Skeletal muscle tissue (tissue), 4 donors: ENCODE data around the gene FOXO3. TPM values are rescaled to one million over a fixed set of nuclear protein-coding genes. Genes with fewer than 3 reads are reported as not detected.
A peak's percentile ranks its signal among the peaks of the same experiment; 100 is the strongest.

Experiments used
- H3K27ac ChIP-seq: one replicate; pipeline ENCODE4 v1.7.0; 2013; ENCODE audit warnings: mild to moderate bottlenecking, low read depth, low read length, inconsistent platforms
- H3K27me3 ChIP-seq, 3 donors: one replicate each; pipeline ENCODE4 v1.7.0; 2013; ENCODE audit warnings: low read length in 3 of 3; ENCODE audit not compliant: control insufficient read depth in 3 of 3, insufficient read depth in 3 of 3
- H3K36me3 ChIP-seq, 3 donors: one replicate each; pipeline ENCODE4 v1.7.0; 2013; ENCODE audit warnings: low read length in 3 of 3; ENCODE audit not compliant: control insufficient read depth in 3 of 3, insufficient read depth in 3 of 3
- H3K4me1 ChIP-seq, 3 donors: one replicate each; pipeline ENCODE4 v1.7.0; 2013; ENCODE audit warnings: low read length in 3 of 3, mild to moderate bottlenecking in 3 of 3; ENCODE audit not compliant: control insufficient read depth in 3 of 3, insufficient read depth in 3 of 3
- H3K4me3 ChIP-seq, 3 donors: one replicate each; pipeline ENCODE4 v1.7.0; 2013; ENCODE audit warnings: low read length in 3 of 3
- H3K9ac ChIP-seq, 3 donors: one replicate each; pipeline ENCODE4 v1.7.0; 2013; ENCODE audit warnings: low read length in 3 of 3, mild to moderate bottlenecking in 3 of 3, moderate library complexity in 2 of 3, low read depth in 1 of 3
- H3K9me3 ChIP-seq, 3 donors: one replicate each; pipeline ENCODE4 v1.7.0; 2013; ENCODE audit warnings: low read length in 3 of 3; ENCODE audit not compliant: control insufficient read depth in 3 of 3
- total RNA-seq: library from RNA; depleted of rRNA; stranded (reverse); fragments of >200 nt; gene quantifications from one replicate; pipeline ENCODE4 v1.2.3, GENCODE V29; 2014
- donor health status: Osteomylitis.

FOXO3 gene
- total RNA-seq, 1 donor from 2014 or later, result 30.8 TPM

DNA sequence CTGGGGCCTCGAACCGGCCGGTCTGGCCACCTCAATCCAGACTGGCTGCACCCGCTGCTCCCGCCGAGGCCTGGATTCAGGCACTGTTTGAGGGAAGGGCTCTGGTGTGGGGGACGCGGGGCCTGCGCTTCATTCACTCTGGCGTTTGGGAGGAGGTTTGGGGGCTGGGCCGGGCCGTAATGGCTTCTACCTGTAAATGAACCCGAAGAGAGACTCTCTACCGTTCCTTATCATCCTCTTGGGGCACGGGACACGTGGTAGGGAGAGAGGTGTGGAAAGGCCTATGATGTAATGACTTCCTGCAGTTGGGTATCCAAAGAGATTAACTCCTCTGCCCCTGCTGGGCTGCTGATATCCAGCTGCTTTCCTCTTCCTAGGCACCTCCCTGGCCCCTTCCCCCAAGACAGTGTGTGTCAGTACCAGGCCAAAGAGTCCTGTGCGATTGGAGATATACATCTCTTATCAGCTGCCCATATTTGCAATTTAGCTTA lies 1.8 kb downstream of the FOXO3 start:
- H3K27me3 ChIP-seq, result no peaks in the 10 kb centered on the region
- H3K4me3 ChIP-seq, result peak overlapping the region; percentile 72 to 92 (median 84)
- peaks cover 47 to 53% (median 49%) of the 10 kb centered on the region in 3 donors for H3K4me1 ChIP-seq
- H3K9me3 ChIP-seq, result no peaks in the 10 kb centered on the region
- peak overlapping the region; percentile 100 for H3K27ac ChIP-seq
- H3K36me3 ChIP-seq, result peaks cover 5 to 8% (median 7%) of the 10 kb centered on the region in 3 donors
- H3K9ac ChIP-seq, result peak overlapping the region; percentile 82 to 92 (median 86)

DNA sequence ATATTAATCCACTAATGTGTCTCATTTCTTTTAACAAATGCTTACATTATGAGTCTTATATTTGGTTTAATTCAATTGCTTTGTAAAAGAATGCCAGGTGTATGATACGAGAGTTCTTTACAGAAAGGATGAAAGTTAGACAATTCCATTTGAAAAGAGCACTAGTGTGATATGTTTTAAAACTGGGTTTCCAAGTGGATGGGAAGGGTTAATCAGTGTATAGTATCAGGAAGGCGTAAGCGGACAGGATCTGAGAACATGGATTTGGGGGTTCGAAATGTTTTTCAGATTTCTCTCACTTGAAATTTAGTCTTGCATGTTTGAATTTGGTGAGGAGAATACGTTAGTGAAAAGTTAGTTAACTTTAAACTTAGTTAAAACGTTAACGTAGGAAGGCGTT lies 2.6 kb downstream of the FOXO3 start:
- Histone ChIP-seq H3K4me3 (peak overlapping the region; percentile 72 to 92 (median 84)), H3K9ac (peak overlapping the region; percentile 82 to 92 (median 86)), H3K36me3 (peaks cover 9 to 11% (median 11%) of the 10 kb centered on the region in 3 donors), H3K4me1 (peaks cover 48 to 58% (median 49%) of the 10 kb centered on the region in 3 donors), H3K27ac (peak overlapping the region; percentile 100), H3K27me3 (no peaks in the 10 kb centered on the region), H3K9me3 (no peaks in the 10 kb centered on the region)

DNA sequence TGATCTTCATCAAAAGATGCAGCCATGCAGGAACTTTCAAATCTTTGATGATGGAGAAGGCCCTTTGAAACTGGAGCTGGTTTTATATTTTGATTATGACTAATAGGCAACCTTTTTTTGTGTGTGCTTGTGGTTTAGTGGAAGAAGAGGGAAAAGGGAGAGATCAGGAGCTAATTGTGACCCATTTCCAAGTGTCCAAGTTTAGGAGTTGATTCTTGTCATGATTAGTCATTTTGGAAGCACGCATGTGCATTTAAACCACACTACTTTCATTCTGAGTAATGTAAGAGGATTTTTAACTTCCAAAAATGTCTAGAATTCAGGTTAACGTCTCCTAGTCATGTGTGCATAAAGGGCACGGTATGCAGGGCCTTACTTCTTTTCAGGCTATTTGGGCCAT lies 3.5 kb downstream of the FOXO3 start:
- Histone ChIP-seq H3K27ac (peak overlapping the region; percentile 56), H3K4me1 (peaks cover 48 to 63% (median 49%) of the 10 kb centered on the region in 3 donors), H3K9me3 (no peaks in the 10 kb centered on the region), H3K27me3 (no peaks in the 10 kb centered on the region), H3K36me3 (peaks cover 11 to 16% (median 14%) of the 10 kb centered on the region in 3 donors), H3K4me3 (peak overlapping the region in 2 of 3 donors; percentile 35 to 52), H3K9ac (peak overlapping the region in 2 of 3 donors; percentile 1 to 86)

DNA sequence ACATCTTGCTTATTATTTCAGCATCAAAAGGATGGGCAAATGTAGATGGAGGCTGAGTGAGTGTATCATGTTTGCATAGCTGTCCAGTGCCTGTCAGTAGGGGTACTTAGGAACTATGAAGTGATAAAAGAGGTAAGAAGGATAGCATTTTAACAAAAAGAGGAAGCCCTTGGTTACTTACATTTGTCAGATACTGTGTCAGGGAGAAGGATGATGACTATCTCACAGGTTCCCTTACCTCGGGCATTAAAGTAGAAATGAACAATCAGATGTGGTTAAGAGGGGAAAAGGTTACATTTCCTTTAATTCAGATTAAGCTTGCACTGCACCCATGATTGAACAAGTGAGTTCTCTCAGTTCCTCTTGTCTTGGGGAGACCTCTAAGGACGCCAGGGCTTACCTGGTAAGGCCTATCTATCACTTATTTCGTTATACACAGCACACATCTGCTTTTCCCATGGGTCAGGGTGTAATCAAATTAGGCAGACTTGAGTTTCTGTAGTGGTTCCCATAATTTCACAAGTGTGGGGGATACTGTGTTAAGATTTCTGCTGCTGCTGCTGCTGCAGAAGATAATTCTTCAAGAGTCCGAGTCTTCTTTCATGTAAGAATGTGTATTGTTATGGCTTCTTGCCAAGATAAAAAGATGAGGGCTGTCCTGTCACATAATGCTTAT lies 4.5 kb downstream of the FOXO3 start:
- peaks cover 48 to 67% (median 49%) of the 10 kb centered on the region in 3 donors for H3K4me1 ChIP-seq

DNA sequence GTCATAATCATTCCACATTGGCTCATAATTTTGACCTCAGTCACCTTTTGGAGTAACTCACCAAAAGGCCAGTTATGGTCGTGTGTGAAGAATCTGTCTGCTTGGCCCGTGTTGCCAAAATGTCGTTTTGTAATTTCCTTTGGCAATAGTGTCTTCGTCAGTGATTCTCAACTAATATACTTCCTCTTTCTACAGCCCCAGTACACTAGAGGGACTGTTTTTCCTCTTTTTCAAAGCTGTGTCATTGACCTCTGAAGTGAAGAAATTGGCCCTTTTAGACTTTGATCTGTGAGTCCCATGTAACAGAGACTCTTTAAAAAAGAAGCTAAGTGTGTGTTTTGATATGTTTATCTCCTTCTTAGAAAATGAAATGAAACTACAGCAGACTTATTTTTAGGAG lies 5.2 kb downstream of the FOXO3 start:
- peak overlapping the region; percentile 56 for H3K27ac ChIP-seq
- H3K27me3 ChIP-seq, result no peaks in the 10 kb centered on the region
- H3K4me1 ChIP-seq, result peaks cover 49 to 67% (median 50%) of the 10 kb centered on the region in 3 donors
- peaks cover 18 to 24% (median 21%) of the 10 kb centered on the region in 3 donors for H3K36me3 ChIP-seq
- H3K9ac ChIP-seq, result peak overlapping the region in 2 of 3 donors; percentile 4 to 86
- H3K9me3 ChIP-seq, result no peaks in the 10 kb centered on the region
- peak overlapping the region in 2 of 3 donors; percentile 35 to 41 for H3K4me3 ChIP-seq

More for the DNA sequence above, 4.5 kb downstream of the FOXO3 start:
- Histone ChIP-seq H3K36me3 (peaks cover 18 to 19% (median 18%) of the 10 kb centered on the region in 3 donors), H3K27ac (peak overlapping the region; percentile 56), H3K27me3 (no peaks in the 10 kb centered on the region), H3K4me3 (peak overlapping the region in 2 of 3 donors; percentile 7 to 41), H3K9me3 (no peaks in the 10 kb centered on the region), H3K9ac (peak overlapping the region; percentile 1 to 86 (median 27))

DNA sequence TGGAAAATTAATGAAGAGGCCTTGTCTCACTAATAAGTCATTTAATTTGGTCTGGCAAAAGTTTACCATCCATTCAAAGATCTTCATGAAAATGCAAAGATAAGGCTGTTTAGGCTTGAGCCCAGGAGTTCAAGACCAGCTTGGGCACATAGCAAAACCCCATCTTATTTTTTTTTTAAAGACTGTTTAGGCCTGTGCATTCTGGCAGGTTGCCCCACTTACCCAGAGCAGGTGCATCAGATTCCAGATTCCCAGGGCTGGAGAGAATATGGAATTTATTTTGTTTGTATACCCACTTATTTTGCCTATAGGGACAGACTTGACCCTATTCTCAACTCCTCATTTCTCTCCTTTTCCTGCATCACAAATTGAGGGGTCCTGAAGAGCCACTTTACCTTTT lies 5.7 kb downstream of the FOXO3 start:
- Histone ChIP-seq H3K27ac (peak overlapping the region; percentile 56), H3K27me3 (no peaks in the 10 kb centered on the region), H3K36me3 (peaks cover 18 to 27% (median 26%) of the 10 kb centered on the region in 3 donors), H3K9ac (peak overlapping the region in 2 of 3 donors; percentile 23 to 24), H3K4me3 (peak overlapping the region in 1 of 3 donors; percentile 39), H3K4me1 (peaks cover 51 to 70% (median 51%) of the 10 kb centered on the region in 3 donors), H3K9me3 (no peaks in the 10 kb centered on the region)

DNA sequence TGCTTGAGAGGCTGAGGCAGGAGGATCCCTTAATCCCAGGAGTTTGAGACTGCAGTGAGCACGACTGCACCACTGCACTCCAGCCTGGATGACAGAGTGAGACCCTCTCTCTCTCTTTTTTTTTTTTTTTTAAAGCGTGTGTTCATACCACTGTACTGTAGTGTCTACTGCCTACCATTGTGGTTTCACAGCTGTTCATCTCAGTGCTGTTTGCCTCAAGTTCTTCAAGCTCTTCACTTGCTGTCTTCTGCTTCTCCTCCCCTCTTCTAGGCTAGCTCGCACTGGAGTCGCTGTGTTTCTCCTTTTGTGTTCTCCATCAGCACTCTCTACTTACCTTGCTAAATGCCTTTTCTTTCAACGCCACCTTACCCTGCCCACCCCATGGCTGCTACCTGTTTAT lies 7.4 kb downstream of the FOXO3 start:
- Histone ChIP-seq H3K9me3 (no peaks in the 10 kb centered on the region), H3K27ac (no peak overlapping the region), H3K4me1 (peaks cover 41 to 60% (median 43%) of the 10 kb centered on the region in 3 donors), H3K36me3 (peaks cover 13 to 33% (median 31%) of the 10 kb centered on the region in 3 donors), H3K4me3 (no peak overlapping the region), H3K9ac (no peak overlapping the region), H3K27me3 (no peaks in the 10 kb centered on the region)

DNA sequence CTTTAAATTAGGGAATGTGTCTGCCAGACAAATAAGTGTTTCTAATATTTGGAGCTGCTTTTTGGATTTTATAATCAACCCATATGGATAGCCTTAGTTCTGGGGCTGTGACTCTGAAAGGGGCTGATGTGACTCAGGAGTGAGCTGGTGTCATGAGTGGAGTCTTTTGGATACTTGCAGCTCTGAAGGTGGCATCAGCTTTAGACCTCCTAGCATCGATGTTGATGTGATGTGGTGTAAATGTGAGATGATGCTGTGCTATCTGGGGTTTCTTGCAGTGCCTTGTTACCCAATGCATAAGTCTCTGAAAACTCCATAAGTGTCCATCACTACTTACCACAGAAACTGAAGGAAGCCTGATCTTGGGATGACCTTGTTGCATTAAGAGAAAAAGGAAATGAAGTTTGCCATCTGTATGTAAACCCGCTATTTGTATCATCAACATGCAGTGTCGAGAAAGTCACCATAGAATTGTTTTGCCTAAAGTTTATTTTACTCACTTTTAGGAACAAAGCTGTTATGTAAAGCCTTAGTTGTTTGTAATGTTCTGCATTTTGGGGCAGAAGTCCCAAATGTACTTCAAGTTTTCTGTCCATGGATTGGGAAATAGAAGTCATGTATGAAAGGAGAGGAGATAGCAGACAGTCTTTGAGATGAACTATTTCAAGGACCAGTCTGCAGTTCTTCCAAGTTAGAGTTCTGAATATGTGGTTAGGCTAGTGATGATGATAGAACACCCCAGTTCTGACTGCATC lies 8.0 kb downstream of the FOXO3 start:
- H3K36me3 ChIP-seq, result peaks cover 13 to 33% (median 31%) of the 10 kb centered on the region in 3 donors

DNA sequence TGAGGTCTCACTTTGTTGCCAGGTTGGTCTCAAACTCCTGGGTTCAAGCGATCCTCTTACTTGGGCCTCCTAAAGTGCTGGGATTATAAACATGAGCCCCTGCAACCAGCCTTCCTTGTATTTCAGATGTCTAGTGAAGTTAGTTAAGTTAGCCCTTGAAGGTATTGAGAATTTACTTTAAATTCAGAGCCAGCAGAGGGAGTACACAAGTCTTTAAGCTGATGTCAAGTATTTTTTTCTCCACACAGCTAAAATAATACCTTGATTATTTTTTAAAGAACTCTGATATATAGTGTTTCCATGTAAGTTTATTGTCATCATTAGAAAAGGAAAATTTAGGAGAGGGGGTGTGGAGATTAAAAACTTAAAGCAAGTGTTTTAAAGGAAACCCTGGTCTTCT lies 9.8 kb downstream of the FOXO3 start:
- Histone ChIP-seq H3K27me3 (no peaks in the 10 kb centered on the region), H3K27ac (no peak overlapping the region), H3K9me3 (no peaks in the 10 kb centered on the region), H3K36me3 (peaks cover 13 to 33% (median 31%) of the 10 kb centered on the region in 3 donors), H3K4me3 (no peak overlapping the region), H3K9ac (no peak overlapping the region), H3K4me1 (peaks cover 34 to 55% (median 37%) of the 10 kb centered on the region in 3 donors)

More for the DNA sequence above, 8.0 kb downstream of the FOXO3 start:
- H3K9ac ChIP-seq, result no peak overlapping the region
- no peaks in the 10 kb centered on the region for H3K9me3 ChIP-seq
- peaks cover 38 to 60% (median 41%) of the 10 kb centered on the region in 3 donors for H3K4me1 ChIP-seq
- H3K4me3 ChIP-seq, result no peak overlapping the region
- no peak overlapping the region for H3K27ac ChIP-seq
- H3K27me3 ChIP-seq, result no peaks in the 10 kb centered on the region
